ENCODE measurements around the gene ERFL. TPM values are rescaled to one million over a fixed set of nuclear protein-coding genes. Genes with fewer than 3 reads are reported as not detected.

Gene ERFL
- total and polyA plus RNA-seq, 2 of the 8 experiments (the other 6 are each of a cell fraction or from before 2014, with no cell fraction given) = 0.12 TPM; not detected in 1

- no peaks in the 10 kb centered on the region for H3K27me3 ChIP-seq (replicated peaks in 1 of 4; ENCODE audit: control insufficient read depth in 3 of 4, extremely low read depth in 1 of 4, insufficient read depth in 3 of 4, low read length in 3 of 4)
- no peak overlapping the region for H2BK12ac ChIP-seq (ENCODE audit: low read depth, low read length)
- no peak overlapping the region for H3K23ac ChIP-seq (ENCODE audit: insufficient read length)
- no peaks in the 10 kb centered on the region for H3K9me3 ChIP-seq (ENCODE audit: insufficient read depth in 2 of 2, low read depth in 1 of 2, low read length in 1 of 2)
- DNase-seq (ENCODE audit: low read depth in 1 of 2, low spot score in 2 of 2) = no peak
- H2BK20ac ChIP-seq (ENCODE audit: low read length) = no peak overlapping the region
- H3K14ac ChIP-seq (ENCODE audit: insufficient read length) = no peak overlapping the region
- FAIRE-seq = no peak
- H3K18ac ChIP-seq (ENCODE audit: extremely low read depth, low read length) = no peak overlapping the region
- no peak overlapping the region for H2BK120ac ChIP-seq (replicated peaks; ENCODE audit: low read depth, low read length)
- no peak overlapping the region for H3K9ac ChIP-seq (replicated peaks in 1 of 4; ENCODE audit: extremely low read depth in 1 of 4, low read depth in 3 of 4, low read length in 3 of 4)
- H4K5ac ChIP-seq (ENCODE audit: insufficient read length, low read depth, low read length) = no peak overlapping the region
- H3K79me2 ChIP-seq (ENCODE audit: control insufficient read depth in 1 of 2, insufficient read depth in 2 of 2, low read length in 2 of 2) = no peaks in the 10 kb centered on the region
- no peak overlapping the region for H3K4me2 ChIP-seq (ENCODE audit: insufficient read depth in 1 of 2, low read depth in 2 of 2, low read length in 2 of 2)
- CTCF ChIA-PET (ENCODE audit: partially characterized antibody) = no interaction called here
- H3K27ac ChIP-seq (ENCODE audit: low read depth, low read length) = no peak overlapping the region
- H3K4me3 ChIP-seq (ENCODE audit: extremely low read depth in 1 of 4, insufficient read depth in 2 of 4, low read depth in 3 of 4, low read length in 4 of 4) = no peak overlapping the region
- H3K56ac ChIP-seq (replicated peaks; ENCODE audit: insufficient read length, low read depth, low read length) = no peak overlapping the region
- no peak overlapping the region for H3K4ac ChIP-seq (replicated peaks; ENCODE audit: insufficient read length, low read depth, low read length)
- no peak overlapping the region for H2AFZ ChIP-seq (ENCODE audit: low read length)
- H4K8ac ChIP-seq (ENCODE audit: extremely low read depth, insufficient read depth, low read length) = no peak overlapping the region
- H3K36me3 ChIP-seq (ENCODE audit: control insufficient read depth in 2 of 4, insufficient read depth in 4 of 4, low read length in 3 of 4) = peaks cover 0 to 8% (median 3%) of the 10 kb centered on the region in 4 experiments; a peak in 5 of 8 replicates
- no peaks in the 10 kb centered on the region for H3K4me1 ChIP-seq (replicated peaks in 1 of 4; ENCODE audit: control insufficient read depth in 3 of 4, insufficient read depth in 4 of 4, low read length in 3 of 4)
- POLR2A ChIA-PET (ENCODE audit: partially characterized antibody) = interaction anchor here (0.9 kb wide), 1 partner anchor 14 kb away, joined by 3 read pairs; no protein-coding TSS in a partner anchor
- no peak overlapping the region for H2BK15ac ChIP-seq (ENCODE audit: low read length)
- H4K20me1 ChIP-seq (replicated peaks in 1 of 2; ENCODE audit: control insufficient read depth in 1 of 2, insufficient read depth in 2 of 2, low read length in 2 of 2) = peaks cover 0 to 3% of the 10 kb centered on the region in 2 experiments
- no peak overlapping the region for H4K91ac ChIP-seq (replicated peaks; ENCODE audit: insufficient read length, low read length)
- H2BK5ac ChIP-seq (ENCODE audit: low read depth, low read length) = no peak overlapping the region
- no peak overlapping the region for H2AK5ac ChIP-seq (ENCODE audit: low read depth, low read length)
- TF ChIP-seq KDM1A (IDR thresholded peaks at IDR 0.05; ENCODE audit: borderline replicate concordance, low read length) = no peak
- no peak for TF ChIP-seq BRCA1 (IDR thresholded peaks at IDR 0.05; ENCODE audit: low read depth, low read length)
- no peak for TF ChIP-seq JUN (IDR thresholded peaks at IDR 0.05; ENCODE audit: low read depth, low read length)
- no peak for TF ChIP-seq GTF2F1 (IDR thresholded peaks at IDR 0.05; ENCODE audit: borderline replicate concordance, low read depth, low read length)
- no peak for TF ChIP-seq SUZ12 (IDR thresholded peaks at IDR 0.05; ENCODE audit: low read length)
- TF ChIP-seq NANOG (IDR thresholded peaks at IDR 0.05; ENCODE audit: insufficient read depth, low read depth, low read length, poor library complexity, severe bottlenecking) = no peak
- WGBS, 2 experiments (ENCODE audit: extremely low coverage in 1 of 2, insufficient coverage in 1 of 2, insufficient read length in 1 of 2, insufficient replicate concordance in 2 of 2, low coverage in 1 of 2, low lambda C conversion rate in 2 of 2, missing lambda C conversion rate in 1 of 2) = 91% methylated on average over 8 of the region's 8 CpGs; no CpG with 5 or more reads in 1 of the 2 experiments
- H3K23me2 ChIP-seq (ENCODE audit: low read depth, low read length) = no peaks in the 10 kb centered on the region
- no peaks in the 10 kb centered on the region for H3K79me1 ChIP-seq (ENCODE audit: low read depth, low read length)
These were observed 46.4 kb upstream of the ERFL start for GRCh38 chr19:41974652-41975051.

Measured in H1 (cell line).